Astrocyte of the spinal cord (primary cell): ENCODE results near the gene PLCXD3.

Experiments
- DNase-seq: peaks from one replicate; pipeline ENCODE4 v3.0.0; 2011; ENCODE audit warnings: low read depth, low spot score
- H3K4me3 ChIP-seq: 2 replicates; pipeline ENCODE4 v1.5.1; 2011; ENCODE audit warnings: low read depth, mild to moderate bottlenecking, low read length, moderate library complexity
- in situ Hi-C: cut with HindIII; loops from 2 replicates; pipeline ENCODE4 v1.10.0; 2017; ENCODE audit warnings: low sequenced_read_pairs
- TF ChIP-seq, protein P1 (sequence below): IDR thresholded peaks from 2 replicates; pipeline ENCODE4 v1.5.1; 2012; ENCODE audit warnings: low read depth, mild to moderate bottlenecking, low read length, inconsistent platforms

Gene PLCXD3

DNA sequence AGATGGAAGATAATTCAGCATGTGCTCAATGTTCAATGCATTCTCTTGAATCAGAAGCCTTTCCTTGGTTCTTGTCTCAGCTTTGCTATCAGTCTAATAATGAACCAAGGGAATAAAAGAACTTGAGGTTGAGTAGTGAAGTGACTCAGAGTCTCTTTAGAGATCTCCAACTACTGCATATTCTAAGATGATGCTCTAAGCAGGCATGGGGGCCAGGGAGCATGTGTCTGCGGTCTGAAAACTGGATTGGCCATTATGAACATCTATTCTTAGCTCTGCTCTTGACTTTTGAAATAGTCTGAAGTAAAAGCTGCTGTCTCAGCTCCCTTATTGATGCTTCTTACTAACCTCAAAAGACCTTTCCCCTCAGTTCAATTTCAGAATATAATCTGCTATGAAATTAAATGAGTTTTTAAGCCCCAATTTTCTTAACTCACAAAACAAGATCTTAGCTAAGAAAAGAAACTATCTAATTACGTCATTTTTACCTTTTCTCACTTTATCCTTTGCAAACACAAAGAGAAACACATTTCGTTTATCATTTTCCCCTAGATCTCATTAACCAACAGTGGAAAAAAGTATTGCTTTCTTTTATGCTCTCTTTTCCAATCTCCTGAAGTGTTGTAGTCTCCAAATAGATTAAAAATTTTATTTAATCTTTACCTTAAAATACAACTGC, 44.8 kb downstream of the PLCXD3 start:
- in situ Hi-C loops: no loop called here
- TF ChIP-seq, protein P1, sequence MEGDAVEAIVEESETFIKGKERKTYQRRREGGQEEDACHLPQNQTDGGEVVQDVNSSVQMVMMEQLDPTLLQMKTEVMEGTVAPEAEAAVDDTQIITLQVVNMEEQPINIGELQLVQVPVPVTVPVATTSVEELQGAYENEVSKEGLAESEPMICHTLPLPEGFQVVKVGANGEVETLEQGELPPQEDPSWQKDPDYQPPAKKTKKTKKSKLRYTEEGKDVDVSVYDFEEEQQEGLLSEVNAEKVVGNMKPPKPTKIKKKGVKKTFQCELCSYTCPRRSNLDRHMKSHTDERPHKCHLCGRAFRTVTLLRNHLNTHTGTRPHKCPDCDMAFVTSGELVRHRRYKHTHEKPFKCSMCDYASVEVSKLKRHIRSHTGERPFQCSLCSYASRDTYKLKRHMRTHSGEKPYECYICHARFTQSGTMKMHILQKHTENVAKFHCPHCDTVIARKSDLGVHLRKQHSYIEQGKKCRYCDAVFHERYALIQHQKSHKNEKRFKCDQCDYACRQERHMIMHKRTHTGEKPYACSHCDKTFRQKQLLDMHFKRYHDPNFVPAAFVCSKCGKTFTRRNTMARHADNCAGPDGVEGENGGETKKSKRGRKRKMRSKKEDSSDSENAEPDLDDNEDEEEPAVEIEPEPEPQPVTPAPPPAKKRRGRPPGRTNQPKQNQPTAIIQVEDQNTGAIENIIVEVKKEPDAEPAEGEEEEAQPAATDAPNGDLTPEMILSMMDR: no peak
- peak; percentile 3 for DNase-seq
- H3K4me3 ChIP-seq: no peak overlapping the region

DNA sequence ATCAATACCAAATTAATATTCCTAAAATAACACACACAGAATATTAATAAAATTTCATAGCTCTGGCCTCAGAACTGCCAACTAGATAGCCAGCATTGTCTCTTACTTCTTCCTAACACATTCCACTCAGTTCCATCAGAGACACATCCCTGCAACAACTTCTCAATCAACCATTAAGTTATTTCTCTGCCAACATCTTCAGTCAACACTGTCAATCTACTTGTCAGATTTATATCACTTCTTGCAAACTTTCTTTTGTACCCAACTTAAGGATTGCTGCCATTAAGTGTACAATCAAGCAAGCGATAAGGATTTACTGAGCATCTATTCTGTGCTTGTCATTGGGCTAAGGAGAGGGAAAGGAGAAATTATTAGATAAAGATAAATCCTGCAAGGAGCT, 50.8 kb downstream of the PLCXD3 start:
- TF ChIP-seq, protein P1: no peak
- DNase-seq: no peak
- in situ Hi-C loops: no loop called here
- no peak overlapping the region for H3K4me3 ChIP-seq

DNA sequence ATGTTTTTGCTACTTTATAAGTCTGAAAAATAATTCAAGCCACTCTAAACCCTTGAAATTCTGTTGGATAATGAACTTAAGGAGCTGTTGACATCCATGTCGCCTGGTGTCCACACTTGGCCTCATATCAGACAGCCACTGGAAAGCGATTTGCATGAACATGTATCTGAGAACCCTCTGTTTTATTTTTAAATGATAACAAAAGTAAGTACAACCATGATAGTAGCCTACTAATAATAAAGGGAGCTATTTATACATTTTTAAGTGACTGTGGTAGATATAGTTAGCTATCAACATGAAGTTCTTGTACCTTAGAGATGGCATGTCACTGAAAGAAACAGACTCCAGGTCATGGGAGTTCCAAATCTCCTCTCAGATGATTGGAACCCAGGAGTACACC, 53.3 kb downstream of the PLCXD3 start:
- TF ChIP-seq, protein P1: no peak
- no peak for DNase-seq
- in situ Hi-C loops: no loop called here
- H3K4me3 ChIP-seq: no peak overlapping the region

DNA sequence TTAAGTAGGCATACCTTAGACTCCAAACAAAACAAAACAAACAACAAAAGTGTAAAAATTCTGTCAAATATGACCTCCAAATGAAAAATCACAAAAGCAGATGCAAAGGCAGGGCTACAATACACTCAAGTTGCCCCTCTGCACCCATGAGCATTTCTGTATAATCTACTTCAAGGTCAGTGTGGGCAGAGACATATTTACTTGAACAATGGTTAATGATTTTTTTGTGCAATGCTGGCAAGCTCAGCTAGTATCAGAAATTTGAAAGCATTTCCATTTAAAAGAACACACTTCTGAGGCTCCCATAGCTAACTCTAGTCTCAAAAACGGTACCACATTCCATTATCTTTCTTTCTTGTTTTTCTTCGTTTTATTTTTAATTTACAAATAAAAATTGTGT, 57.9 kb downstream of the PLCXD3 start:
- TF ChIP-seq, protein P1: no peak
- DNase-seq: no peak
- H3K4me3 ChIP-seq: no peak overlapping the region
- in situ Hi-C loops: no loop called here

DNA sequence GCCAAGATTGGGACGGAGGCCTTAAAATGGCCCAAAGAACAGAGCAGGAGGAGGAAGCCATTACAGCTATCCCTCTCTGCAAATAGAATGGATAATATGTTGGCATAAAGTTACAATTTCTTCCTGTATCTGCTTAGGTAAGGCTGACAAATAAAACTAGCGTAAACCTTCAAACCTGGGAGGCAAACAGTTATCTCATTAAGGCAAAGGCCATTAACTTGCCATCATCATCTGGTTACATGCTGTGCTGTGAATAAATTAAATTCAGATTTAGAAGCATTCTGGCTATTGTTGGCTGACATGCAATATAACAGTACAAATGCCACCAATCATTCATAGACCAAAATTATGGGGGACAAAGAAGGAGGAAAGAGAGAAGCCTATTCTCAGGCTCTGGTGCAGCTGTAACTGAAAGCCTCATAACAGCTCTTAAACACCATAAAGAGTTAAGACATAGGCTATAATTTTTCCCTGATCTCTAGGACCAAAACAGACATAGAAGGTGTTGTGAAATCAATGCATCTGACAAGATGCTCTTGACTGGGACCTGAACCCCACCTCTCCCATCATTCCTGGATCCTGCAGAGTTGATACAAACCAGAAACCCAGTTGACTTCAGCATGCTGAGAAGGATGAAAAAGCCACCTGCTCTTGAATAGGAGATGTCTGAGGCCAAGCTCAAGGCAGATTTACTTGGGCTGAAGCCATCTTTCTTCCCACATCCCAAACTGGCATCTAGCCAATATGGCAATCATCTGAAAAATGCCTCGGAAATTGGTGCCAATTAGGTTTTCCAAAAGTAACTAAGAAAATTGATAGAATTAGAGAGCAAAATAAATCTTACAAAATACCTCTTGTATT, 62.5 kb downstream of the PLCXD3 start:
- TF ChIP-seq, protein P1: no peak
- in situ Hi-C loops: no loop called here
- DNase-seq: no peak
- H3K4me3 ChIP-seq: no peak overlapping the region

DNA sequence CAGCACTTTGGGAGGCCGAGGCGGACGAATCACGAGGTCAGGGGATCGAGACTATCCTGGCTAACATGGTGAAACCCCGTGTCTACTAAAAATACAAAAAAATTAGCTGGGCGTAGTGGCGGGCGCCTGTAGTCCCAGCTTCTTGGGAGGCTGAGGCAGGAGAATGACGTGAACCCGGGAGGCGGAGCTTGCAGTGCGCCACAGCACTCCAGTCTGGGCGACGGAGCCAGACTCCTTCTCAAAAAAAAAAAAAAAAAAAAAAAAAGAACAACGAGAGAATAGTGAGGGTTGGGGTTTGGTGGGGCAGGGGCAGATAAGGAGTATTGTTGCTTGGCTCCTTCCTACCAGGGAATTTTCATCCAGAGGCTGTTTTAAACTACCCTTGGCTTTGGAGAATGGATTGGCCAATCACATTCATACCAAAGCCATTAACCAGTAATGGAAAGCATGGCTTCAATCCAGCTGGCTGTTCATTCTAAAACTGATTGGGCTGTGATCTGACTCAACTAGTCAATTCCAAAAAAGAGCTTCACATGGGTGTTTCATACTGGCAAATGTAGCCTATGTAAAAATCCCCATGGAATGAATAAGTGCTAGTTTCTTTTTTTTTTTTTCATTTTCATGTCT, 64.4 kb downstream of the PLCXD3 start:
- no peak for DNase-seq
- no peak overlapping the region for H3K4me3 ChIP-seq
- in situ Hi-C loops: no loop called here
- TF ChIP-seq, protein P1: no peak
